Measurements from ENCODE around the gene CFAP57. TPM values are rescaled to one million over a fixed set of nuclear protein-coding genes. Genes with fewer than 3 reads are reported as not detected.
"Not testable (repeated sequence)": the region's sequence is repeated elsewhere in the genome, so short reads cannot be mapped to it uniquely, and the experiment has no call there.

CFAP57 gene
- total RNA-seq, 4 donors from 2014 or later: not detected

DNA sequence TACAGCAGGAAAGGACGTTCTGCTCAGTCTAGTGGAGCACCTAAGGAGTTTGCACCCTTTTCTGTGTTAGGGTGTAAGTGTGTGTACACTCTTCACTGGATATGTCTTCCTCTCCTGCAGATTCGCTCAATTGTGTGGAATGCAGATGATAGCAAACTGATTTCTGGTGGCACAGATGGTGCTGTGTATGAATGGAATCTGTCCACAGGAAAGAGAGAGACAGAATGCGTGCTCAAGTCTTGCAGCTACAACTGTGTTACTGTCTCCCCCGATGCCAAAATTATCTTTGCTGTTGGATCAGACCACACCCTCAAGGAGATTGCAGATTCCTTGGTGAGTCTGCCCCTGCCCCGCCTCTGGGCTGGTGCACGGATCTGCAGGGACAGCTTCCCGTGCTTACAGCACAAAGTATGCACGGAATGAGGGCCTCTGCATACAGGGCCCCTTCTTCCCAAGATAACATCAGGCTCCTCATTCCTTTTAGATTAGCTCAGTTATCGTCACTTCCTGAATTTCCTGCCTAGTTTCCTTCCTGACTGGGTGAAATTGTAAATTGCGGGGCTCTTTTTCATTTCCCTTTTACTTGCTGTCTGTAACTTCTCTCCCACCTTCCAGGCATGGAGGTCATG, 34.6 kb downstream of the CFAP57 start:
- peaks cover 0 to 10% (median 0%) of the 10 kb centered on the region in 4 donors for H3K4me1 ChIP-seq
- no peak for DNase-seq
- no peak overlapping the region for H3K27ac ChIP-seq
- no peaks in the 10 kb centered on the region for H3K27me3 ChIP-seq
- H3K36me3 ChIP-seq: no peaks in the 10 kb centered on the region
- H3K9me3 ChIP-seq: no peaks in the 10 kb centered on the region
- TF ChIP-seq POLR2A (IDR thresholded peaks at IDR 0.05) (no peak), CTCF (IDR thresholded peaks at IDR 0.05) (no peak)
- no peak overlapping the region for H3K4me3 ChIP-seq

- Histone ChIP-seq H3K27me3 (no peaks in the 10 kb centered on the region), H3K27ac (no peak overlapping the region), H3K4me1 (peaks cover 0 to 10% (median 0%) of the 10 kb centered on the region in 4 donors), H3K36me3 (no peaks in the 10 kb centered on the region), H3K4me3 (no peak overlapping the region), H3K9me3 (no peaks in the 10 kb centered on the region)
- no peak for TF ChIP-seq CTCF (IDR thresholded peaks at IDR 0.05)
- TF ChIP-seq POLR2A (IDR thresholded peaks at IDR 0.05): no peak
- DNase-seq: no peak
These were observed 35.2 kb downstream of the CFAP57 start for GRCh38 chr1:43207229-43207853.

- H3K36me3 ChIP-seq: not testable (repeated sequence)
These were observed 36.1 kb downstream of the CFAP57 start for GRCh38 chr1:43208277-43208676.

DNA sequence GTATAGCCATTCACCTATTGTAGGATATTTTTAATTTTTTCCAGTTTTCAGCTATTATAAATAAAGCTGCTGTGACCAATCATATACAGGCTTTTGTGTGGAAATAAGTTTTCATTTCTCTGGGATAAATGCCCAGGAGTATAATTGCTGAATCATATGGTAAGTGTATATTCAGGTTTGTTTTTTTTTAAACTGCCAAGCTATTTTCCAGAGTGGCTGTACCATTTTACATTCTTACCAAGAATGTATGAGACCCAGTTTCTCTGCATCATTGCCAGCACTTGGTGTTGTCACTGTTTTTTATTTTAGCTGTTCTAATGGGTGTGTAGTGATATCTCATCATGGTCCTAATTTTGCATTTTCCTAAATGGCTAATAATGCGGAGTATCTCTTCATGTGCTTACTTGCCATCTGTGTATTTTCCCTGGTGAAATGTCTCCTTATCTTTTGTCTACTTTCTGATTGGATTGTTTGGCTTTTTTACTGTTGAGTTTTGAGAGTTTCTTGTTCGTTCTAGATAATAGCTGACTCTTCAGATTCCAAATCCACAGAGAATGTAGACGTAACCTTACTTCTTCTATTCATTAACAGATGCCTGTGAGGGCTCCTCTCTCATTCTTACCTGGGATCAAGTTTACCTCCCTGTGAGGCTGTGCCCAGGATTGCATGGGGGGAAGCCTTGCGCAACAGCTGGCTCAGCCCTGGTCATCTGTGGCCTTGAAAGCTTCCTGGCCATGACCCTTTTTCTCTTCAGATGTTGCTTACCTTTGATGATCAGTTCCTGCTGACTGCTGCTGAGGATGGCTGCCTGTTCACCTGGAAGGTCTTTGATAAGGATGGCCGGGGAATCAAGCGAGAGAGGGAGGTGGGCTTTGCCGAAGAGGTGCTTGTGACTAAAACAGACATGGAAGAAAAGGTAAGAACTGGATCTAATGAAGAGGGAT, 42.6 kb downstream of the CFAP57 start:
- no peak for TF ChIP-seq POLR2A (IDR thresholded peaks at IDR 0.05)
- TF ChIP-seq CTCF (IDR thresholded peaks at IDR 0.05): no peak
- Histone ChIP-seq H3K36me3 (no peaks in the 10 kb centered on the region), H3K27ac (no peak overlapping the region), H3K9me3 (no peaks in the 10 kb centered on the region), H3K4me3 (no peak overlapping the region), H3K27me3 (no peaks in the 10 kb centered on the region), H3K4me1 (no peaks in the 10 kb centered on the region)
- no peak for DNase-seq

More at GRCh38 chr1:43208277-43208676, 36.1 kb downstream of the CFAP57 start:
- not testable (repeated sequence) for DNase-seq, H3K9me3 ChIP-seq, H3K27ac ChIP-seq, H3K4me1 ChIP-seq, H3K4me3 ChIP-seq, H3K27me3 ChIP-seq

GRCh38 chr1:43217747-43218146, 45.6 kb downstream of the CFAP57 start:
- peaks cover 0 to 4% (median 0%) of the 10 kb centered on the region in 4 donors for H3K4me1 ChIP-seq
- DNase-seq: no peak
- no peak overlapping the region for H3K27ac ChIP-seq
- no peaks in the 10 kb centered on the region for H3K9me3 ChIP-seq
- TF ChIP-seq POLR2A (IDR thresholded peaks at IDR 0.05) (no peak), CTCF (IDR thresholded peaks at IDR 0.05) (no peak)
- H3K36me3 ChIP-seq: no peaks in the 10 kb centered on the region
- no peak overlapping the region for H3K4me3 ChIP-seq
- no peaks in the 10 kb centered on the region for H3K27me3 ChIP-seq

All from Peyer's patch (tissue), 4 donors.